Left ventricle myocardium inferior (tissue), 1 donor: Measurements from ENCODE around the gene P2RY14. TPM values are rescaled to one million over a fixed set of nuclear protein-coding genes. Genes with fewer than 3 reads are reported as not detected.

ENCODE experiments used
- DNase-seq: peaks from one replicate; pipeline ENCODE4 v3.0.0-alpha.2; 2020
- H3K27ac ChIP-seq: fragments of 200-600 bp; replicated peaks from 2 replicates; pipeline ENCODE4 v1.8.0; 2021
- H3K27me3 ChIP-seq: fragments of 200-600 bp; 2 replicates; pipeline ENCODE4 v1.8.0; 2021; ENCODE audit warnings: low read depth
- H3K36me3 ChIP-seq: fragments of 200-600 bp; 2 replicates; pipeline ENCODE4 v1.8.0; 2021
- H3K4me1 ChIP-seq: fragments of 200-600 bp; 2 replicates; pipeline ENCODE4 v1.8.0; 2021
- H3K4me3 ChIP-seq: fragments of 200-600 bp; 2 replicates; pipeline ENCODE4 v1.8.0; 2021; ENCODE audit warnings: mild to moderate bottlenecking, moderate library complexity
- H3K9me3 ChIP-seq: fragments of 200-600 bp; replicated peaks from 2 replicates; pipeline ENCODE4 v1.8.0; 2021
- CTCF ChIP-seq: fragments of 200-600 bp; IDR thresholded peaks from 2 replicates; pipeline ENCODE4 v1.8.0; 2021; ENCODE audit warnings: antibody characterized with exemption, mild to moderate bottlenecking, borderline replicate concordance
- intact Hi-C: fragments of 100-400 bp; cut with micrococcal nuclease; formaldehyde crosslinking; loops from one replicate; pipeline ENCODE4 v1.11.0; 2022
- total RNA-seq: library from RNA; stranded (reverse); fragmentation: NEBNext Ultra II Directional; extraction: Animal tissue kit (Norgen Biotek cat#: 25700); gene quantifications from one replicate; pipeline ENCODE4 v1.2.1, GENCODE V29; 2021
- donor health status: DM: no; HTN: yes; CAD: no; lungs with severe emphysema.

P2RY14 gene
- total RNA-seq, 1 donor from 2014 or later = 2.9 TPM

GRCh38 chr3:151307583-151308488 is 29.5 kb upstream of the P2RY14 start:
- no peak for TF ChIP-seq CTCF
- Histone ChIP-seq H3K27me3 (peaks cover 4% of the 10 kb centered on the region), H3K27ac (no peak overlapping the region), H3K36me3 (no peaks in the 10 kb centered on the region), H3K9me3 (no peaks in the 10 kb centered on the region), H3K4me1 (no peaks in the 10 kb centered on the region), H3K4me3 (no peak overlapping the region)
- intact Hi-C loops = no loop called here
- no peak for DNase-seq

- intact Hi-C loops = no loop called here
- no peak overlapping the region for H3K4me3 ChIP-seq
- peaks cover 4% of the 10 kb centered on the region for H3K27me3 ChIP-seq
- H3K9me3 ChIP-seq = no peaks in the 10 kb centered on the region
- no peak overlapping the region for H3K27ac ChIP-seq
- H3K4me1 ChIP-seq = no peaks in the 10 kb centered on the region
- no peaks in the 10 kb centered on the region for H3K36me3 ChIP-seq
- TF ChIP-seq CTCF = no peak
- DNase-seq = no peak
These were observed 28.8 kb upstream of the P2RY14 start for GRCh38 chr3:151307131-151307530.

- Histone ChIP-seq H3K27ac (no peak overlapping the region), H3K27me3 (peaks cover 4% of the 10 kb centered on the region), H3K9me3 (no peaks in the 10 kb centered on the region), H3K4me3 (no peak overlapping the region), H3K4me1 (no peaks in the 10 kb centered on the region), H3K36me3 (no peaks in the 10 kb centered on the region)
- DNase-seq = no peak
- intact Hi-C loops = no loop called here
- TF ChIP-seq CTCF = no peak
These were observed 27.9 kb upstream of the P2RY14 start for GRCh38 chr3:151306168-151306810.

GRCh38 chr3:151305775-151306151 is 27.4 kb upstream of the P2RY14 start:
- intact Hi-C loops = no loop called here
- Histone ChIP-seq H3K27ac (no peak overlapping the region), H3K27me3 (peaks cover 5% of the 10 kb centered on the region), H3K36me3 (no peaks in the 10 kb centered on the region), H3K4me3 (no peak overlapping the region), H3K9me3 (no peaks in the 10 kb centered on the region), H3K4me1 (no peaks in the 10 kb centered on the region)
- no peak for DNase-seq
- no peak for TF ChIP-seq CTCF

- DNase-seq = no peak
- intact Hi-C loops = no loop called here
These were observed 26.9 kb upstream of the P2RY14 start for GRCh38 chr3:151305060-151305774.

More at GRCh38 chr3:151305060-151305774, 26.9 kb upstream of the P2RY14 start:
- Histone ChIP-seq H3K36me3 (no peaks in the 10 kb centered on the region), H3K27ac (no peak overlapping the region), H3K4me1 (no peaks in the 10 kb centered on the region), H3K27me3 (peaks cover 10% of the 10 kb centered on the region), H3K4me3 (no peak overlapping the region), H3K9me3 (no peaks in the 10 kb centered on the region)
- TF ChIP-seq CTCF = no peak
